HuH-7.5 (cell line): ENCODE data around the gene EYA3.

Experiments
- DNase-seq: peaks from one replicate; pipeline ENCODE4 v3.0.0; 2011; ENCODE audit warnings: low spot score

EYA3 gene

DNA sequence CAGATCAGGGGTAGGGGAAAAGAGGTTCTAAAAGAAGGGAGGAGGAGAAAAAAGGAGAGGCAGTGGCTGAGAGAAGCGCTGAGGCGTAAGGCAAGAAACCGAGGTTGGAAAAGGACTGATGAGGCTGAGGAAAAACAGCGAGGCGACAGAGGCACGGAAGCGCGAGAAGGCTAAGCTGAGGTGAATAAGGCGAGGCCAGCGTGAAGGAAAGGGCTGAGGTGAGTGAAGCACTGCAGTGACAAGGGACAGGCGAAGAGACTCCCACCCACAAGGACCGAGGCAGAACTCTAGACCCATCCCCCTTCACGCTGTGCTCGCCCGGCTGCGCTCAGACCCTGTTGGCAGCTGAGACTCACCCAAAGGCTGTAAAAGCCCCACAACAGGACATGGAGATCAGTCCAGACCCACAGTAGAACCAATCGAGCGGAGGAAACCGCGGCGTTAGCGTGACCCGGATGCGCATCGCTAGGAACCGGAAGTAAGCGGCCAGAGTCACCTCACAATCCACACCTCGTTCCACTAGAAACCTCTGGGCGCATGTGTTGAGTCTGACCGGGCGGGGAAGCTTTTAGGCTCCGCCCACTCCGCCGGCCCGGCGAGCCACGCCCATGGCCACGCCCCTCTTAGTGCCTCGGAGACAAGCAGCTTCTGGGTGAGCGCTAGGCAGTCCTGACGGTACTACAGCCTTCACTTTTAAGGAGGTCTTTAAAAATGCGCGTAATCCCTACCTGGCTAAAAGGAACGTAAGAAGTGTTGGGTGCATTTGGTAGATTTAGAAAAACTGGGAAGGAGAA lies at the start of gene EYA3:
TSS of gene EYA3 (minus strand) at position 443 of the 794 bp plus-strand sequence. CDS start 30,584 bp downstream, outside the sequence.
- peak; percentile 90 for DNase-seq

GRCh38 chr1:28136922-28137613 lies 48.7 kb upstream of the EYA3 start:
- no peak for DNase-seq

- no peak for DNase-seq
Observed at GRCh38 chr1:28136169-28136921, 47.9 kb upstream of the EYA3 start.

DNA sequence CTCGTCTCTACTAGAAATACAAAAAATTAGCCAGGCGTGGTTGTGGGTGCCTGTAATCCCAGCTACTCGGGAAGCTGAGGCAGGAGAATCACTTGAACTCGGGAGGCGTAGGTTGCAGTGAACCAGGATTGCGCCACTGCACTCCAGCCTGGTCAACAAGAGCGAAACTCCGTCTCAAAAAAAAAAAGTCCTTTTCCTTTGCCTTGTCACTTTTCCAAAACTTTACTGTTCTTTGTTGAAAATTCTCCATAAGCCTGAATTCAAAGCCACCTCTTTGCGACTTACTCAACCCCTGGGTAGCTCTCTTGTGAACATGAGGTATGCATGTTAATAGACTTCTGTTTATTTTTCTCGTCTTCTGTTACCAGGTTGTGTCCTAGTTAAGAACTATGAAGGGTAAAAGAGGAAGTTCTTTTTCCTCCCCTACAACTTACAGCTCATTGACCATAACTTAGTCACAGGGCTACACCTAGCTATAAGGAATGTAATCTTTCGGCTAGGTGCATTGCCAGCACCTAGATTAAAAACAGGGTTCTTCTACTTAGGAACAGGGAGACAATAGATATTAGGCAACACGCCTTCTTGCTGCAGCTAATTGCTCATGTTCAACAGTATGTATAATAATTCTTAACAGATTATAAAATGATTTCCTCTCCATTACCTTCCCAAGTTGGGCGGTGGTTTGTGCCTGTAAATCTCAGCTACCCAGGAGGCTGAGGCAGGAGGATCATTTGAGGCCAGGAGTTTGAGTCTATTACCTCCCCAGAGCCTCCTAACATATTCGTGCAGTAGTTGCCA lies 47.2 kb upstream of the EYA3 start:
- DNase-seq: no peak

DNA sequence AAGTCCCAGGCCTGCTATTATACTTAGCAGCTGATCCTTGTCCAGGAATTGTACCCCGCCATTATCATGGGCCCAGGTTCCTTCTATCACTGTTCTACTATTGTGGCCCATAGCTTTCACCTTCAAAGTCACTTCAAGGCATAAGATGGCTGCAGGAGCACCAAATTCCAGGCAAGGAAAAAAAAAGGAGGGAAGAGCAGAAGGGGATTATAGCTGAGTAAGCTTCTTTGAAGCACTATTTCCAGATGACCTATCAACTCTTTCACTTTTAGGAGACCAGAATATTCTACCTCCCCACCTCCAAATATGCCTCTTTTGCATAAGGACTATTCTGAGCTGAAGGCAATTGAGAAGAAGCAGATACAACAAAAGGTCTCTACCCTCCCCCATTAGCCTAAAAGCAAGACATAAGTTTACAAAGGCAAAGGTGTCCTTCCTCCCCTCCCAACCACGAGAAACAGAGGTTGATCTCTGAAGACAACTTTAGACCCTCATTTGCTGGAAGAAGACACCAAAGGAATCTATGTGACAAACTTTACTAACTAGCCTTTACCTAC lies 46.3 kb upstream of the EYA3 start:
- no peak for DNase-seq

DNA sequence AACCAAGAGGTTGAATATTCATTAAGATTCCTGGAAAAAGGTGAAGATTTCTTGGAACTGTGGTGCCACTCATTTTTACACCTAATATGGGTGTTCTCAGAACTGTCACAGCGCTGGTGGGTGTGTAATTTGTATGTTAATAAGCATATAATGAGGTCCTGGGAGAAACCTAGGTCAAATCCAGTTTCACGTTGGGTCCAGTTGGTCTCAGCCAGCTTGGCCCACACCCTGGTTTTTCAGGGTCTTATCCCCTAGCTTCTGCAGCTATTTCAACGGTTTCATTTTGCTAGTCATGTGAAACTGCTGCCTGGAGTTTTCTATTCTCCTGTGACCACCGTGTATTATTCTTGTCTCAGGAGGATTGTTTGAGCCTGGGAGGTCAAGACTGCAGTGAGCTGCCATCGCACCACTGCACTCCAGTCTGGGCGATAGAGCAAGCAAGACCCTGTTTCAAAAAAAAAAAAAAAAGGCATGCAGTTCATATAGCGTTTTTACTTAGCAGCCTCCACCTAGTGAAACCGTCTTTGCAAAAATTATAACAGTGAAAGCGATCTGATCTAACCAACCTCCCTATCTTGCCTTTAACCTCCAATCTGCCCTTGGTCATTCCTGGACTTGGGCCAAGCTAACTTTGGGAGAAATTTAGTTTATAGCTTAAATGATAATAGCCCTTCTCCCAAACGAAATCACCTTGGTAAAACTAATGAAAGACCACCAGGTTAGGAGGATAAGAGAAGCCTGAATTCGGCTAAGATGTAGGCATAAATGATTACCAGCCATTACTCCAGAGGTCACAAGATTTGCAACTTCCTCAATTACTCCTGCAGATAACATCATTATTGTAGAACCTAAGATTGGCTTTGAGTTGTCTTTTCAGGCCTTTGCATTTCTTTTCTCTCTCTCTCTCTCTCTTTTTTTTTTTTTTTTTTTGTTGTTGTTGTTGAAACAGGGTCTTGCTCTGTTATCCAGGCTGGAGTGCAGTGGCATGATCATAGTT lies 44.1 kb upstream of the EYA3 start:
- no peak for DNase-seq

DNA sequence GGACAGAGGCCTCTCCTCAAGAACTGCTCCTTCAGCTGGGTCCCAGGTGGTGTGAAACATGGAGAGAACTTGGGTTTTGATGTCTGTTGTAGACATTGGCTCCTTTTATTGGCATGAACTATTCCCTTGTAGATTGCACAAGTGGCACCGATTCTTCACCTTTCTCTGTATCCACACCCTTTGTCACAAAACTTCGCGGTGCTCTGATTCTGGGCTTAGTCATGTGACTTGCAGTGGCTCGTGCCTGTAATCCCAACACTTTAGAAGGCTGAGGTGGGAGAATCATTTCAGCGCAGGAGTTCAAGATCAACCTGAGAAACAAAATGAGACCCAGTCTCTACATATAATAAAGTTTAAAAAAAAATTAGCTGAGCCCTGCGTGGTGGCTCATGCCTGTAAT lies 42.5 kb upstream of the EYA3 start:
- no peak for DNase-seq

- DNase-seq: no peak
Observed at GRCh38 chr1:28129150-28129549, 40.7 kb upstream of the EYA3 start.

DNA sequence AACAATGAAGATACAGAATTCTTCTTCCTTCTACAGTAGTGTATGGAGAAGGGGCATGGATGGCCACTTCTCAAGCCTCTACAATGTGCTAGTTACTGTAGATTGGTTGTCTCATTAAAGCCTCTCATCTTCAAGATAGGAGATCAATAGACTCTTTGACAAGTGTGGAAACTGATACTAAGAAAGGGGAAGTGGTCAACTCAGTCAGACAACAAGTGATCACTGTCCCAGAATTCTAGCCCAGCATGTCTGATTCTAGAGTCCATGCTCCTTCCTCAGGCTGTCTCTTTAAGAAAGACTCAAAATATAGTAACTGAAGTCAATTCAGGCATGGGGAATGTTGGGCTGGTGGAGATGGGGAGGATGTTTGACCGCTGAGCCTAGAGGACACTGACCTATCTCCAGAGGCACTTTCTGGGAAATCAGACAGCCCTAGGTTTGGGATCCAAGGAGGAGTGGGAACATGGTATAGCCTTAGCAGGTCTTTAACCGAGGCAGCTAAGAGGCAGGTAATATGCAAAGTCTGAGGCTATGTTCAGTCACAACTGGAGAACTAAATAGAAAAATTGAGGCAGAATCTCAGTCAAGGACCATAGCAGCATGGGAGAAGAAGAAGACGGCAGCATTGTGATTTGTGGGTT lies 39.3 kb upstream of the EYA3 start:
- DNase-seq: no peak

DNA sequence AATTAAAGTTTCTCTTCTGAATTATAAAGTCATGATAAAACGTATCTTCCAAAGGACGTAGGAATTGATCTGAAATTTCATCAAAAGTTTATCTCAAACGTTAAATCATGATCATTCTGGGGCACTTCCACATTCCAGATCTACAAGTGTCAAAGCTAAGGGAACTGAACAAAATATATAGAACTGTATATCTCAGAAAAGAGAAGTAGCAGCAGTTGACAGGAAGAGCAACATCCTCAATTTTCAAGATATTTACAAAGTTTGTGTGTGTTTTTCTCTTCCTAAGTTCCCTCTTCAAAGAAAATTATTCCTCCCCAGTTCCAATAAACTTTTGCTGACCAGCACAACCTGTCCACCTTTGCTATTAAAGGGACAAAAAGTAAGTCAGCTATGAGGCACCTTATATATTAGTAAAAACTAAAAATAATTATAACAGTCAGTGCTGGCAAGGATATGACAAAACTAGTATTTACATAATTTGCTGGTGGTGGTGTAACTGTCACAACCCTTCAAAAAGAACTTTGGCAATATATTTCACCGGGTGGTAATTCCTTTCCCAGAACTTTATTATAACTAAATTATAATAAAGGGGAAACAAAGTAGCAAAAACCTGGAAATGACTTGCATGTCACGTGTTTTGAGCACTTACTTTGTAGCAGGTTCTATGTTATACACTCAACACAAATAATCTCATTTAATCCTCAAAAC lies 38.5 kb upstream of the EYA3 start:
- no peak for DNase-seq

GRCh38 chr1:28126212-28126611 lies 37.8 kb upstream of the EYA3 start:
- no peak for DNase-seq

GRCh38 chr1:28123461-28123961 lies 35.1 kb upstream of the EYA3 start:
- no peak for DNase-seq

- DNase-seq: no peak
Observed at GRCh38 chr1:28122183-28122582, 33.8 kb upstream of the EYA3 start.

DNA sequence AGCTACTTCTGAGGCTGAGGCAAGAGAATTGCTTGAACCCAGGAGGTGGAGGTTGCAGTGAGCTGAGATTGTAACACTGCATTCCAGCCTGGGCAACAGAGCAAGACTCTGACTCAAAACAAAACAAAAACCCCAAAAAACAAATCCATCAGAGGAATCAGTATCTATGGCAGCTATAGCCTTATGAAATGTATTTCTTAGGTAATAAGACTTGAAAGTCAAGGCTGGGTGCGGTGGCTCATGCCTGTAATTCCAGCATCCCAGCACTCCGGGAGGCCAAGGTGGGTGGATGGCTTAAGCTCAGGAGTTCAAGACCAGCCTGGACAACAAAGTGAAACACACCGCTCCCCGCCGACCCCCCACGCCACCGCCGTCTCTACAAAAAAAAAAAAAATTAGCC lies 31.1 kb upstream of the EYA3 start:
- no peak for DNase-seq

DNA sequence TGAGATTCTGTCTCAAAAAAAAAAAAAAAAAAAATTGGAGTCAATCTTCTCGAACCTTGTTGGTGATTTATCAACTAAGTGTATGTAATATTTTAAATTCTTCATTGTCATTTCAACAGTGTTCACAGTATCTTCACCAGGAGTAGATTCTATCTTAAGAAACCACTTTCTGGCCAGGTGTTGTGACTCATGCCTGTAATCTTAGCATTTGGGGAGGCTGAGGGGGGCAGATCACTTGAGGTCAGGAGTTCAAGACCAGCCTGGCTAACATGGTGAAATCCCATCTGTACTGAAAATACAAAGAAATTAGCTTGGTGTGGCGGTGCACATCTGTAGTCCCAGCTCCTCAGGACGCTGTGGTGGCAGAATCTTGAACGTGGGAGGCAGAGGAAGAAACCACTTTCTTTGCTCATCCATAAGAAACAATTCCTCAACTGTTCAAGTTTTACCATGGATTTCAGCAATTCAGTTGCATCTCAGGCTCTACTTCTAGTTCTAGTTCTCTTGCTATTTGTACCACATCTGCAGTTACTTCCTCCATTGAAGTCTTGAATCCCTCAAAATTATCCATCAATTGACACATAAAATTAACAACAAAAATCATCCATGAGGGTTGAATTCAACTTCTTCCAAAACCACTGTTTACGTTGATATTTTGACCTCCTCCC lies 30.4 kb upstream of the EYA3 start:
- no peak for DNase-seq

DNA sequence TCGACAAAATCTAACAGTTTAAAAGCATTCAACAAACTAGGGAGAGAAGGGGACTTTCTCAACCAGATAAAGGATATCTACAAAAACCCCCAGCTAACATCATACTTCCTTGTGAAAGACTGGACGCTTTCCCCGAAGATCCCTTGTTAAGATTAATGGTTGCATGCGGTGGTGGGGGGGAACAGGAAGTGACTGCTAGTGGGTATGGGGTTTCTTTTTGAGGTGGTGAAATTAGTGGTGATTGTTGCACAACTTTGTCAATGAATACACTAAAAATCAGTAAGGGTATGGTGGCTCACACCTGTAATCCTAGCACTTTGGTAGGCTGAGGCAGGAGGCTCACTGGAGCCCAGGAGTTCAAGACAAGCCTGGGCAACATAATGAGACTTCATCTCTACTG lies 26.9 kb upstream of the EYA3 start:
- no peak for DNase-seq

DNA sequence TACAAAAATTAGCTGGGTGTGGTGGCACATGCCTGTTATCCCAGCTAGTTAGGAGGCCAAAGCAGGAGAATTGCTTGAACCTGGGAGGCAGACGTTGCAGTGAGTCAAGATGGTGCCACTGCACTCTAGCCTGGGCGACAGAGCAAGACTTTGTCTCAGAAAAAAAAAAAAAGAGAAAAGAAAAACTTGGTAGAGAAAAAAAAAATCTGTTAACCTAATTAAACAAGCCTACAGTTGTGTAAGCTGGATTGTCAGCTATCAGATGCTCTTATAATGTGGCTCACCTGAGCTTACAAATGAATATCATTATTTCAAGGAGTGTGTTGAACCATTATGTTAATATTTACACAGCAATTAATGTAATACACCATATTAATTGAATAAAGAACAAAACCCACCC lies 26.4 kb upstream of the EYA3 start:
- no peak for DNase-seq

GRCh38 chr1:28113242-28113572 lies 24.8 kb upstream of the EYA3 start:
- no peak for DNase-seq
